ENCODE measurements around the gene TRIM50. TPM values are rescaled to one million over a fixed set of nuclear protein-coding genes. Genes with fewer than 3 reads are reported as not detected.
A peak's percentile ranks its signal among the peaks of the same experiment; 100 is the strongest.

TRIM50 gene
- total and polyA plus RNA-seq, 2 of the 13 experiments (the other 11 are each of a cell fraction or from before 2014, with no cell fraction given): 4.2 to 24.5 TPM

DNA sequence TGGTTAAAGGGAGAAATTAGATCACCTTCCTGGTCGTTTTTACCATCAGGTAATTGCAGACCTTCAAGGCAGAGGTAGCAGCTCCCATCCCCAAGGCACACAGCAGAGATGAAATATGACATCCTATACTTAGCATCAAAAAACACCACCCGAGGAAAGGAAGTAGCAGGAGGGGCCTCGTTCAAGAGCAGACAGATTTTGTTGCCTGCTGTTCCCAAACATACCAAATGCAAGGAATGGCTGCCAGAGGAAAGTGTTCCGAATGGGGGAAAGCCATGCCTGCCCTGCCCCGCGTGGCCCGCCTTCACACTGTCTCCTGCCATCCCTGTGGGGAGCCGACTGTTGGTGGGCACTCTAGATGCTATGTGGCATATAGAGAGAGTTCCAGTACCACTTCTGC lies 18.1 kb upstream of the TRIM50 start:
- Histone ChIP-seq H3K4me1 (ENCODE audit: insufficient read depth, low read length) (peaks cover 76% of the 10 kb centered on the region), H3K4me2 (ENCODE audit: low read depth, low read length) (peak overlapping the region; percentile 55), H3K9ac (ENCODE audit: insufficient read depth, low read depth, low read length) (peak overlapping the region; percentile 40), H3K9me3 (ENCODE audit: low read length) (no peaks in the 10 kb centered on the region), H4K20me1 (ENCODE audit: insufficient read depth, low read length) (no peaks in the 10 kb centered on the region), H3K27me3 (ENCODE audit: control insufficient read depth in 1 of 2, insufficient read depth in 2 of 2, low read length in 2 of 2) (0 out of 5 replicates have a peak, but pooled peaks cover 2 to 5% of the 10 kb centered on the region in 2 experiments), H3K79me2 (ENCODE audit: insufficient read depth, low read length) (no peaks in the 10 kb centered on the region), H3K36me3 (replicated peaks in 1 of 2; ENCODE audit: control insufficient read depth in 1 of 2, insufficient read depth in 2 of 2, low read length in 2 of 2) (no peaks in the 10 kb centered on the region), H3K27ac (ENCODE audit: extremely low read length, insufficient read depth, low read length) (peak overlapping the region; percentile 65), H3K4me3 (replicated peaks in 1 of 3; ENCODE audit: insufficient read depth in 1 of 3, low read depth in 2 of 3, low read length in 3 of 3) (peak overlapping the region in 2 of 3 experiments; percentile 29 to 32; a peak in 3 of 6 replicates), H2AFZ (ENCODE audit: low read length) (no peak overlapping the region)
- ATAC-seq (peak; percentile 3; the same call in 1 of the 3 replicates), DNase-seq (ENCODE audit: low spot score) (no peak), FAIRE-seq (no peak)
- intact Hi-C loops (cut with micrococcal nuclease; ENCODE audit: unreplicated experiment): no loop called here
- ChIA-PET CTCF (ENCODE audit: low intra/inter-chr PET ratio, low total read pairs) (no interaction called here), POLR2A (interaction anchor here (1.4 to 3.5 kb wide), 4 partner anchors 8 to 78 kb away, joined by 3 to 28 read pairs (median 7); no protein-coding TSS in a partner anchor)
- 23% methylated on average over 8 of the region's 8 CpGs for WGBS (ENCODE audit: low lambda C conversion rate)
- in situ Hi-C loops (cut with HindIII; ENCODE audit: extremely low pct_ligation_motif_present, low pct_unique_long_range_greater_than_20kb): no loop called here
- no TSS peak for BruUV-seq (replicated peaks)
- TF ChIP-seq FLYWCH1 (CRISPR knock-in tag; IDR thresholded peaks at IDR 0.05) (no peak), MAFG (CRISPR knock-in tag; IDR thresholded peaks at IDR 0.05) (no peak), ZSCAN31 (CRISPR knock-in tag; IDR thresholded peaks at IDR 0.05; ENCODE audit: low read depth) (no peak), HMG20B (CRISPR knock-in tag; conservative IDR thresholded peaks at IDR 0.05) (no peak), TARDBP (CRISPR knock-in tag; IDR thresholded peaks at IDR 0.05) (0 out of 2 replicates have a peak, but pooled peaks have one; percentile 51), CBX2 (IDR thresholded peaks at IDR 0.05; ENCODE audit: low read depth, low read length) (no peak), CBX2 (CRISPR knock-in tag; IDR thresholded peaks at IDR 0.05; ENCODE audit: low read depth) (no peak), ZFY (CRISPR knock-in tag; IDR thresholded peaks at IDR 0.05) (peak; percentile 5; the same call in 1 of the 2 replicates), MTF1 (CRISPR knock-in tag; IDR thresholded peaks at IDR 0.05) (no peak), AKAP8 (CRISPR knock-in tag; IDR thresholded peaks at IDR 0.05) (no peak)
- TF ChIP-seq, protein P1, sequence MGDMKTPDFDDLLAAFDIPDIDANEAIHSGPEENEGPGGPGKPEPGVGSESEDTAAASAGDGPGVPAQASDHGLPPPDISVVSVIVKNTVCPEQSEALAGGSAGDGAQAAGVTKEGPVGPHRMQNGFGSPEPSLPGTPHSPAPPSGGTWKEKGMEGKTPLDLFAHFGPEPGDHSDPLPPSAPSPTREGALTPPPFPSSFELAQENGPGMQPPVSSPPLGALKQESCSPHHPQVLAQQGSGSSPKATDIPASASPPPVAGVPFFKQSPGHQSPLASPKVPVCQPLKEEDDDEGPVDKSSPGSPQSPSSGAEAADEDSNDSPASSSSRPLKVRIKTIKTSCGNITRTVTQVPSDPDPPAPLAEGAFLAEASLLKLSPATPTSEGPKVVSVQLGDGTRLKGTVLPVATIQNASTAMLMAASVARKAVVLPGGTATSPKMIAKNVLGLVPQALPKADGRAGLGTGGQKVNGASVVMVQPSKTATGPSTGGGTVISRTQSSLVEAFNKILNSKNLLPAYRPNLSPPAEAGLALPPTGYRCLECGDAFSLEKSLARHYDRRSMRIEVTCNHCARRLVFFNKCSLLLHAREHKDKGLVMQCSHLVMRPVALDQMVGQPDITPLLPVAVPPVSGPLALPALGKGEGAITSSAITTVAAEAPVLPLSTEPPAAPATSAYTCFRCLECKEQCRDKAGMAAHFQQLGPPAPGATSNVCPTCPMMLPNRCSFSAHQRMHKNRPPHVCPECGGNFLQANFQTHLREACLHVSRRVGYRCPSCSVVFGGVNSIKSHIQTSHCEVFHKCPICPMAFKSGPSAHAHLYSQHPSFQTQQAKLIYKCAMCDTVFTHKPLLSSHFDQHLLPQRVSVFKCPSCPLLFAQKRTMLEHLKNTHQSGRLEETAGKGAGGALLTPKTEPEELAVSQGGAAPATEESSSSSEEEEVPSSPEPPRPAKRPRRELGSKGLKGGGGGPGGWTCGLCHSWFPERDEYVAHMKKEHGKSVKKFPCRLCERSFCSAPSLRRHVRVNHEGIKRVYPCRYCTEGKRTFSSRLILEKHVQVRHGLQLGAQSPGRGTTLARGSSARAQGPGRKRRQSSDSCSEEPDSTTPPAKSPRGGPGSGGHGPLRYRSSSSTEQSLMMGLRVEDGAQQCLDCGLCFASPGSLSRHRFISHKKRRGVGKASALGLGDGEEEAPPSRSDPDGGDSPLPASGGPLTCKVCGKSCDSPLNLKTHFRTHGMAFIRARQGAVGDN (CRISPR knock-in tag; IDR thresholded peaks at IDR 0.05): peak; percentile 63
- TF ChIP-seq, protein P2, sequence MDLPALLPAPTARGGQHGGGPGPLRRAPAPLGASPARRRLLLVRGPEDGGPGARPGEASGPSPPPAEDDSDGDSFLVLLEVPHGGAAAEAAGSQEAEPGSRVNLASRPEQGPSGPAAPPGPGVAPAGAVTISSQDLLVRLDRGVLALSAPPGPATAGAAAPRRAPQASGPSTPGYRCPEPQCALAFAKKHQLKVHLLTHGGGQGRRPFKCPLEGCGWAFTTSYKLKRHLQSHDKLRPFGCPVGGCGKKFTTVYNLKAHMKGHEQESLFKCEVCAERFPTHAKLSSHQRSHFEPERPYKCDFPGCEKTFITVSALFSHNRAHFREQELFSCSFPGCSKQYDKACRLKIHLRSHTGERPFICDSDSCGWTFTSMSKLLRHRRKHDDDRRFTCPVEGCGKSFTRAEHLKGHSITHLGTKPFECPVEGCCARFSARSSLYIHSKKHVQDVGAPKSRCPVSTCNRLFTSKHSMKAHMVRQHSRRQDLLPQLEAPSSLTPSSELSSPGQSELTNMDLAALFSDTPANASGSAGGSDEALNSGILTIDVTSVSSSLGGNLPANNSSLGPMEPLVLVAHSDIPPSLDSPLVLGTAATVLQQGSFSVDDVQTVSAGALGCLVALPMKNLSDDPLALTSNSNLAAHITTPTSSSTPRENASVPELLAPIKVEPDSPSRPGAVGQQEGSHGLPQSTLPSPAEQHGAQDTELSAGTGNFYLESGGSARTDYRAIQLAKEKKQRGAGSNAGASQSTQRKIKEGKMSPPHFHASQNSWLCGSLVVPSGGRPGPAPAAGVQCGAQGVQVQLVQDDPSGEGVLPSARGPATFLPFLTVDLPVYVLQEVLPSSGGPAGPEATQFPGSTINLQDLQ (CRISPR knock-in tag; IDR thresholded peaks at IDR 0.05): no peak
